Measurements from ENCODE around the gene ZNF195.
"Not testable (repeated sequence)": the region's sequence is repeated elsewhere in the genome, so short reads cannot be mapped to it uniquely, and the experiment has no call there.

The ZNF195 gene

DNA sequence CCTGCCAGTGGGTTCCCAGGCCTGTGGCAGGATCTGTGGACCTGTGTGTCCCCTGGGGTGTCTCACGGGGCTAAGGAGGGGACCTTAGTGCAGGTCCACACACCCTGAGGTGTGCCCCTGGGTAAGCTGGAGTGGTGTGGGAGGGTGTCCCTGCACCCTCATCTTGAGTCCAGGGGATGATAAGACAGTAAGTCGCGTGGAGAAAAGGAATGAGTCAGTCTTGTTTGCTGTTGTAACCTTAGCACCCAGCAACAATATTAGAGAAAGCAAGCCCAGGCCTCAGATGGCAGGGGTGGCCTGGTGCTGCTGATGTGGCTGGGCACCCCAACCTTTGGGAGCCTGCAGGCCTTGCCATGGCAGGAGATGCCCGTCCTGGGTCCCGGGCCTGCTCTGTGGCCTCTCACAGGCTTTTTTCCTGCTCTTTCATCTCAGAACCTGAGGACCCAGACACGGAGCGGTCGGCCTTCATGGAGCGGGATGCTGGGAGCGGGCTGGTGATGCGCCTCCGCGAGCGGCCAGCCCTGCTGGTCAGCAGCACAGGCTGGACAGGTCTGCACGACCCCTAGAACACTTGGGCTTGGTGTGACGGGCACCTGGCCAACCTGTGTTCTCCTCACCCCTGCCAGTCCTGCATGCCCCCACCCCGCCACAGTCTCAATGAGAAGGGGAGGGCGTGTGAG is 23.4 kb upstream of the ZNF195 start:
- 94% methylated on average over 13 of the region's 18 CpGs for WGBS, 2 experiments (ENCODE audit: insufficient coverage in 2 of 2)
- not testable (repeated sequence) for H3K9me3 ChIP-seq (ENCODE audit: control insufficient read depth, low read length); H3K4me3 ChIP-seq (ENCODE audit: extremely low read depth, insufficient read depth, low read length, poor library complexity, severe bottlenecking); H3K36me3 ChIP-seq (ENCODE audit: control insufficient read depth, insufficient read depth, low read length); H3K27ac ChIP-seq (ENCODE audit: low read depth, low read length, severe bottlenecking); H3K4me1 ChIP-seq (ENCODE audit: control insufficient read depth, insufficient read depth, low read length, poor library complexity, severe bottlenecking)

DNA sequence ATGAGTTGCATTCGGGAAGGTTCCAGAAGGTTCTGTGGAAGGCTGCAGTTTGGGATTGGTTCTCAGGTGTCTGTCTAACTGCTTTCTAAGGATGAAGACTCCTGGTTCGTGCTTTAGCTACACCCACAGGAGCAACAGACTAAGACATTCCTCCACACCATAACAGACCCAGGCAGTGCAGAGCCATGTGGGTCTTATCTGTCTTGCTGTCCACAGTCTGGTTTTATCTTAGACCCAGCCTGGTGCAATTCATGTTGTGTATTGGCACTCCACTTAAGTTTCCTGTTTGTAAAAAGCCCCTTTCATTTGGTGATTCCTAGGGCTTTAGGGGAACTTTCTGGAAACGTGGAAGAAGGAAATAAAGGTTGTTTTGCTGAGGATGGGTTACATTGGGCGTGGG is 22.1 kb upstream of the ZNF195 start:
- not testable (repeated sequence) for H3K9me3 ChIP-seq (ENCODE audit: control insufficient read depth, low read length); H3K27ac ChIP-seq (ENCODE audit: low read depth, low read length, severe bottlenecking); H3K4me1 ChIP-seq (ENCODE audit: control insufficient read depth, insufficient read depth, low read length, poor library complexity, severe bottlenecking); H3K4me3 ChIP-seq (ENCODE audit: extremely low read depth, insufficient read depth, low read length, poor library complexity, severe bottlenecking); H3K36me3 ChIP-seq (ENCODE audit: control insufficient read depth, insufficient read depth, low read length)
- 80 to 100% methylated on average over 2 to 3 of the region's 4 CpGs for WGBS, 2 experiments (ENCODE audit: insufficient coverage in 2 of 2)

DNA sequence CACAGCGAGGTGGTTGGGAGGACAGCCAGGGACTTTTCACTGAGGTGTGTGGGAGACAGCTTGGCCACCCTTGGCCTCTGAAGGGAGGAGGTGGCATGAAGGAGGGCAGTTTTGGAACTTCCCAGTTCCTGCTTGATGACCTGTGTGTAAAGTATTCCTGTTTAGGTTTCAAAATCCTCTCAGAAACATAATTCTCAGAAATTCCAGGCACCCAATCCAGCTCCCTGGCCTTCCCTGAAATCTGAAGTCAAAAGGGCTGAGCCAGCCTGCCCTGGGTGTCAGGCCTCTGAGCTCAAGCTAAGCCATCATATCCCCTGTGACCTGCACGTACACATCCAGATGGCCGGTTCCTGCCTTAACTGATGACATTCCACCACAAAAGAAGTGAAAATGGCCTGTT is 19.6 kb upstream of the ZNF195 start:
- not testable (repeated sequence) for H3K36me3 ChIP-seq (ENCODE audit: control insufficient read depth, insufficient read depth, low read length); H3K27ac ChIP-seq (ENCODE audit: low read depth, low read length, severe bottlenecking); H3K4me3 ChIP-seq (ENCODE audit: extremely low read depth, insufficient read depth, low read length, poor library complexity, severe bottlenecking); H3K4me1 ChIP-seq (ENCODE audit: control insufficient read depth, insufficient read depth, low read length, poor library complexity, severe bottlenecking); H3K9me3 ChIP-seq (ENCODE audit: control insufficient read depth, low read length)
- WGBS, 2 experiments (ENCODE audit: insufficient coverage in 2 of 2): no CpG with 5 or more reads among the region's 3 CpGs

DNA sequence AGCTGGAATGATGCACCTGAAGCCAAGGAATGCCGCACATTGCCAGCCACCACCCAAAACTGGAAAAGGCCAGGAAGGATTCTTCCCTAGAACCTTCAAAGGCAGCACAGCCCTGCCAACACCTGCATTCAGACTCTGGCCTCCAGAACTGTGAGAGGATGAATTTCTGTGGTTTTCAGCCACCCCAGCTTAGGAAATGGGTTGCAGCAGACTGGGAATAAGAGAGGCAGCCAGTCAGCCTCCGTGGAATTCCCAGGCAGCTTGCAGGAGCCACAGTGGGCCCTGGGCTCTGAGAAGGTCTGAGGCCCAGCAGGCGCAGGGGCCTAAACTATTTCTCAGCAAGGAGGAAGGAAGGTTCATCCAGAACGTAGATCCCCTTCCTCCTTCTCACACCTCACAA is 19.2 kb upstream of the ZNF195 start:
- not testable (repeated sequence) for H3K4me1 ChIP-seq (ENCODE audit: control insufficient read depth, insufficient read depth, low read length, poor library complexity, severe bottlenecking); H3K27ac ChIP-seq (ENCODE audit: low read depth, low read length, severe bottlenecking)

DNA sequence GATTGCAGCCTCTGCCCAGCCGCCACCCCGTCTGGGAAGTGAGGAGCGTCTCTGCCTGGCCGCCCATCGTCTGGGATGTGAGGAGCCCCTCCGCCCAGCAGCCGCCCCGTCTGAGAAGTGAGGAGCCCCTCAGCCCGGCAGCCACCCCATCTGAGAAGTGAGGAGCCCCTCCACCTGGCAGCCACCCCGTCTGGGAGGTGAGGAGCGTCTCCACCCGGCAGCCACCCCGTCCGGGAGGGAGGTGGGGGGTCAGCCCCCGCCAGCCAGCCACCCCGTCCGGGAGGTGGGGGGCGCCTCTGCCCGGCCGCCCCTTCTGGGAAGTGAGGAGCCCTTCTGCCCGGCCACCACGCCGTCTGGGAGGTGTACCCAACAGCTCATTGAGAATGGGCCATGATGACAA is 18.3 kb upstream of the ZNF195 start:
- WGBS, 2 experiments (ENCODE audit: insufficient coverage in 2 of 2): 88 to 100% methylated on average over 11 to 17 of the region's 23 CpGs
- H3K4me3 ChIP-seq (ENCODE audit: extremely low read depth, insufficient read depth, low read length, poor library complexity, severe bottlenecking); H3K9me3 ChIP-seq (ENCODE audit: control insufficient read depth, low read length); H3K36me3 ChIP-seq (ENCODE audit: control insufficient read depth, insufficient read depth, low read length); H3K4me1 ChIP-seq (ENCODE audit: control insufficient read depth, insufficient read depth, low read length, poor library complexity, severe bottlenecking); H3K27ac ChIP-seq (ENCODE audit: low read depth, low read length, severe bottlenecking): not testable (repeated sequence)

More for the DNA sequence above, 19.2 kb upstream of the ZNF195 start:
- not testable (repeated sequence) for H3K36me3 ChIP-seq (ENCODE audit: control insufficient read depth, insufficient read depth, low read length); H3K4me3 ChIP-seq (ENCODE audit: extremely low read depth, insufficient read depth, low read length, poor library complexity, severe bottlenecking); H3K9me3 ChIP-seq (ENCODE audit: control insufficient read depth, low read length)
- 90 to 100% methylated on average over 1 to 2 of the region's 4 CpGs for WGBS, 2 experiments (ENCODE audit: insufficient coverage in 2 of 2)

DNA sequence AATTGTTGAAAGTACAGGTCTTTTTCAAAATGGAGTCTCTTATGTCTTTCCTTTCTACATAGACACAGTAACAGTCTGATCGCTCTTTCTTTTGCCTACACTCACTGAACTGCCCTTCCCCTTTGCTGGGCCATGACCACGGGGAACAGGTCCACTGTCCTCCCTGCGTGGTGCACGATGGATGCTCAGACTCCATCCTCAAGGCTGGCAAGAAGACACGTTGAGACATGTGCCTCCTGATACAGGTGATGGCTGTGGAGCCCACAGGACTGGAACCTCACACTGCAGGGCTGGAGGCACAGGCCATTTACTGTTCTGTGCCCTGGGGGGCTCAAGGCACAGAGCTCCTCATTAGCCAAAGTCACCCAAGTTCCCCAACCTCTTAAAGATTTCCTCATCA is 16.5 kb upstream of the ZNF195 start:
- H3K4me1 ChIP-seq (ENCODE audit: control insufficient read depth, insufficient read depth, low read length, poor library complexity, severe bottlenecking): not testable (repeated sequence)
- WGBS, 2 experiments (ENCODE audit: insufficient coverage in 2 of 2): 76 to 86% methylated on average over 5 of the region's 5 CpGs

DNA sequence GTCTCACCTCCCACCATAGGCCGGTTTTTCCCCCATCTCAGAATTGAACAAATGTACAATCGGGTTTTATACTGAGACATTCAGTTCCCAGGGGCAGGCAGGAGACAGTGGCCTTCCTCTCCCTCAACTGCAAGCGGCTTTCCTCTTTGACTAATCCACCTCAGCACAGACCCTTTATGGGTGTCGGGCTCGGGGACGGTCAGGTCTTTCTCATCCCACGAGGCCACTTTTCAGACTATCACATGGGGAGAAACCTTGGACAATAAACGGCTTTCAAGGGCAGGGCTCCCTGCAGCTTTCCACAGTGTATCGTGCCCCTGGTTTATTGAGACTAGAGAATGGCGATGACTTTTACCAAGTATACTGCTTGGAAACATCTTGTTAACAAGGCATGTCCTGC is 16.0 kb upstream of the ZNF195 start:
- not testable (repeated sequence) for H3K4me3 ChIP-seq (ENCODE audit: extremely low read depth, insufficient read depth, low read length, poor library complexity, severe bottlenecking); H3K27ac ChIP-seq (ENCODE audit: low read depth, low read length, severe bottlenecking)
- WGBS, 2 experiments (ENCODE audit: insufficient coverage in 2 of 2): 90 to 93% methylated on average over 9 to 10 of the region's 10 CpGs

More for the DNA sequence above, 16.5 kb upstream of the ZNF195 start:
- H3K4me3 ChIP-seq (ENCODE audit: extremely low read depth, insufficient read depth, low read length, poor library complexity, severe bottlenecking); H3K27ac ChIP-seq (ENCODE audit: low read depth, low read length, severe bottlenecking); H3K36me3 ChIP-seq (ENCODE audit: control insufficient read depth, insufficient read depth, low read length); H3K9me3 ChIP-seq (ENCODE audit: control insufficient read depth, low read length): not testable (repeated sequence)

DNA sequence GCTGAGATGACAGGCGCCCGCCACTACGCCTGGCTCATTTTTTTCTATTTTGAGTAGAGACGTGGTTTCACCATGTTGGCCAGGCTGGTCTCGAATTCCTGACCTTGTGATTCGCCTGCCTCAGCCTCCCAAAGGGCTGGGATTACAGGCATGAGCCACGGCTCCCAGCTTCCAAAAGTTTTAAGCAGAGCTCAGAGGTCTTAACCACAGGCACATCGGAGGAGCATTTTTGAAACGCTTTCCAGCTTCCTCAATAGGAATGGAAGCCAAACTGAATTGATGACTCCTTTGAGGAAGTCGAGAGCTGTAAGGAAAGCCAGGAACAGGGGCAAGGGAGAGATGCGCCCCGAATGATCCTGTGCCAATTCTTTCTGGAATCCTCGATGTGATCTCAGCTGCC is 14.5 kb upstream of the ZNF195 start:
- not testable (repeated sequence) for H3K9me3 ChIP-seq (ENCODE audit: control insufficient read depth, low read length); H3K27ac ChIP-seq (ENCODE audit: low read depth, low read length, severe bottlenecking); H3K4me3 ChIP-seq (ENCODE audit: extremely low read depth, insufficient read depth, low read length, poor library complexity, severe bottlenecking); H3K4me1 ChIP-seq (ENCODE audit: control insufficient read depth, insufficient read depth, low read length, poor library complexity, severe bottlenecking); H3K36me3 ChIP-seq (ENCODE audit: control insufficient read depth, insufficient read depth, low read length)
- WGBS, 2 experiments (ENCODE audit: insufficient coverage in 2 of 2): 76 to 95% methylated on average over 3 of the region's 13 CpGs

More for the DNA sequence above, 16.0 kb upstream of the ZNF195 start:
- not testable (repeated sequence) for H3K36me3 ChIP-seq (ENCODE audit: control insufficient read depth, insufficient read depth, low read length); H3K4me1 ChIP-seq (ENCODE audit: control insufficient read depth, insufficient read depth, low read length, poor library complexity, severe bottlenecking); H3K9me3 ChIP-seq (ENCODE audit: control insufficient read depth, low read length)

DNA sequence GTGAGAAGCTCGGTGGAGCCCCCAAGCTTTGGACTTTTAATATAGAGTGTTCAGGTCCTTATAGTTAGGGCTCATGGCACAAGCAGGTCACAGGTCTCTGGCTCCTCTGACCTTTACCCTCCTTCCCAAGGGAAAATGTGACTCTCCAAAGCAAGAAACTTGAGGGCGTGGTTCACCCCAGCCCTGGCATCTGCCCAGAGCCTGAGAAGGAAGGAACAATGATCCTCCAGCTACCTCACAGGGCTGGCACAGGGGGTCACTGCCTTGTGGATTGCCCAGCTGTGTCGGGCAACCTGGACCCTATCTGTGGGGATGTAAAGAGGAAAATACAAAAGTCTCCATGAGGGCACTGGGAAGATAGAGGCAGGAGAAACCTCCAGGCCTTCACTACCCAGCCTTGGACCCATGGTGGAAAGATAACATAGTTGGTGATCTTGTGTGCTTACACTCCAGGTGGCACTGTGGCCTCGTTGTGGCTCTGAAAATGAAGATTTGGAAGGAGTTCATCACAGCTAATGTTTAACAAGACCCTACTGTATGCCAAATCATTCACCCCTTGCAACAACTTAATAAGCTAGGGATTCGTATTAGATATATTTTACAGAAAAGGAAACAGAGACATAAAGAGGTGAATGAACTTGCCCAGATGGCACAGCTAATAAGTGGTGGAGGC is 3.8 kb upstream of the ZNF195 start:
- Histone ChIP-seq H3K27ac (ENCODE audit: low read depth, low read length, severe bottlenecking) (no peak overlapping the region), H3K4me1 (ENCODE audit: control insufficient read depth, insufficient read depth, low read length, poor library complexity, severe bottlenecking) (no peaks in the 10 kb centered on the region), H3K4me3 (ENCODE audit: extremely low read depth, insufficient read depth, low read length, poor library complexity, severe bottlenecking) (no peak overlapping the region), H3K9me3 (ENCODE audit: control insufficient read depth, low read length) (peaks cover 3% of the 10 kb centered on the region), H3K36me3 (ENCODE audit: control insufficient read depth, insufficient read depth, low read length) (peaks cover 1% of the 10 kb centered on the region)
- 88 to 90% methylated on average over 3 of the region's 5 CpGs for WGBS, 2 experiments (ENCODE audit: insufficient coverage in 2 of 2)

DNA sequence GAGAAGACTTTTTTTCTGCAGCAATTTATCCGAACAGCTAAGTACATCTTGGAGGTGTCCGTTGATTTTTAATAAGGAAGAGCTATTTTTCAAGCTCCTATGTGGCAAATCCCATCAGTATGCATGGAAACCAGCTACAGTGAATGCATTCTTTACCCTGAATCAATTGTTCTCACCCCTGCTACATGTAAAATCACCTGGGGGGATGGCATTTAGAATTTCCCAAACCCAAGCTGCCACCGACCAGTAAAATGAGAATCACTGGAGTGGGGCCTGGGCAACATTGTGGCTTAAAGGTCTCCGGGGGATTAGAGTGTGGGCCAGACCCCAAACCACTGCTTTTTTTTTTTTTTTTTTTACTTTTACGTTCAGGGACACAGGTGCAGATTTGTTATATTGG is 2.8 kb upstream of the ZNF195 start:
- Histone ChIP-seq H3K36me3 (ENCODE audit: control insufficient read depth, insufficient read depth, low read length) (peaks cover 11% of the 10 kb centered on the region), H3K4me1 (ENCODE audit: control insufficient read depth, insufficient read depth, low read length, poor library complexity, severe bottlenecking) (no peaks in the 10 kb centered on the region), H3K4me3 (ENCODE audit: extremely low read depth, insufficient read depth, low read length, poor library complexity, severe bottlenecking) (no peak overlapping the region), H3K27ac (ENCODE audit: low read depth, low read length, severe bottlenecking) (no peak overlapping the region), H3K9me3 (ENCODE audit: control insufficient read depth, low read length) (peaks cover 3% of the 10 kb centered on the region)
- 75 to 89% methylated on average over 2 of the region's 5 CpGs for WGBS, 2 experiments (ENCODE audit: insufficient coverage in 2 of 2)

DNA sequence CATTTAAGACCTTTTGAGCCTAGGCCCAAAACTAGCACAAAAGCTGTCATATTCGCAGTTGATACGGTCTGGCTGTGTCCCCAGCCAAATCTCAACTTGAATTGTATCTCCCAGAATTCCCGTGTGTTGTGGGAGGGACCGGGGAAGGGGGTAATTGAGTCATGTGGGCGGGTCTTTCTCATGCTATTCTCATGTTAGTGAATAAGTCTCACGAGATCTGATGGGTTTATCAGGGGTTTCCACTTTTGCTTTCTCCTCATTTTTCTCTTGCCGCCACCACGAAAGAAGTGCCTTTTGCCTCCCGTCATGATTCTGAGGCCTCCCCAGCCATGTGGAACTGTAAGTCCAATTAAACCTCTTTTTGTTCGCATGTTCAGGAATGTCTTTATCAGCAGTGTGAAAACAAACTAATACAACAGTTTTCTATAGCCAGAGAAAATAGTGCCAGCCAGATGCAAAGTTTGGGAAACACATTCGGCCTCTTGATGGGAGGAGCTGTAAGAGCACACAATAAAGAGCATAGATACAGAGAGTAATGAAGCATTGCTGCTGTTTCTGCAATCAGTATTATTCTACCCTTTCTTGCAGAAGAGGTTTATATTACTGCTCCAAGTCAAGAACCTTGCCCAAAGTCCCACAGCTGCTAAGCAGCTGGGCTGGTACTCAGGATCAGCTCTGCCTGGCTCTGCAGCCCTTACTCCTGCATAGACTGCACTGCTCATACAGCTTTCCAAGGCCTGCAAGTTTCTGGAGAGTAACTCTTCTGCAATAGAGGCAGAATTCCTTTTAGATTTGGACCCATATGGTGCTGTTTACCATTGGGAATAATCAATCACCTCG is 2.0 kb upstream of the ZNF195 start:
- WGBS, 2 experiments (ENCODE audit: insufficient coverage in 2 of 2): 73 to 87% methylated on average over 8 of the region's 12 CpGs
- no peaks in the 10 kb centered on the region for H3K9me3 ChIP-seq (ENCODE audit: control insufficient read depth, low read length)
- no peaks in the 10 kb centered on the region for H3K4me1 ChIP-seq (ENCODE audit: control insufficient read depth, insufficient read depth, low read length, poor library complexity, severe bottlenecking)
- H3K36me3 ChIP-seq (ENCODE audit: control insufficient read depth, insufficient read depth, low read length): peaks cover 19% of the 10 kb centered on the region
- no peak overlapping the region for H3K4me3 ChIP-seq (ENCODE audit: extremely low read depth, insufficient read depth, low read length, poor library complexity, severe bottlenecking)
- H3K27ac ChIP-seq (ENCODE audit: low read depth, low read length, severe bottlenecking): no peak overlapping the region
